Measurements from ENCODE around the gene CYP21A2.
"Not testable (repeated sequence)": the region's sequence is repeated elsewhere in the genome, so short reads cannot be mapped to it uniquely, and the experiment has no call there.

Gene CYP21A2

GRCh38 chr6:32035283-32036013, 2.8 kb upstream of the CYP21A2 start:
- not testable (repeated sequence) for DNase-seq

- not testable (repeated sequence) for DNase-seq
Measured at GRCh38 chr6:32037136-32037535, 1.1 kb upstream of the CYP21A2 start.

- not testable (repeated sequence) for DNase-seq
Measured at GRCh38 chr6:32038878-32039277, 663 bp downstream of the CYP21A2 start.

- not testable (repeated sequence) for DNase-seq
Measured at GRCh38 chr6:32039321-32040274, 1.4 kb downstream of the CYP21A2 start.

- not testable (repeated sequence) for DNase-seq
Measured at GRCh38 chr6:32040299-32041049, 2.3 kb downstream of the CYP21A2 start.

- not testable (repeated sequence) for DNase-seq
Measured at GRCh38 chr6:32041050-32041321, 2.8 kb downstream of the CYP21A2 start.

GRCh38 chr6:32041385-32041784, 3.2 kb downstream of the CYP21A2 start:
- DNase-seq, result not testable (repeated sequence)

GRCh38 chr6:32042276-32042675, 4.1 kb downstream of the CYP21A2 start:
- not testable (repeated sequence) for DNase-seq

GRCh38 chr6:32043589-32044380, 5.6 kb downstream of the CYP21A2 start:
- not testable (repeated sequence) for DNase-seq

GRCh38 chr6:32044916-32045315, 6.7 kb downstream of the CYP21A2 start:
- DNase-seq, result not testable (repeated sequence)

GRCh38 chr6:32045811-32046449, 7.7 kb downstream of the CYP21A2 start:
- DNase-seq, result no peak

- DNase-seq, result no peak
Measured at GRCh38 chr6:32046450-32047083, 8.4 kb downstream of the CYP21A2 start.

- DNase-seq, result no peak
Measured at GRCh38 chr6:32047084-32047478, 8.9 kb downstream of the CYP21A2 start.

- no peak for DNase-seq
Measured at GRCh38 chr6:32047539-32047854, 9.3 kb downstream of the CYP21A2 start.

- peak; percentile 85 for DNase-seq
Measured at GRCh38 chr6:32047855-32048766, 9.9 kb downstream of the CYP21A2 start.

- not testable (repeated sequence) for DNase-seq
Measured at GRCh38 chr6:32049149-32049548, 10.9 kb downstream of the CYP21A2 start.

GRCh38 chr6:32049736-32050135, 11.5 kb downstream of the CYP21A2 start:
- DNase-seq, result not testable (repeated sequence)

GRCh38 chr6:32050562-32050961, 12.3 kb downstream of the CYP21A2 start:
- DNase-seq, result no peak

- DNase-seq, result not testable (repeated sequence)
Measured at GRCh38 chr6:32052626-32053025, 14.4 kb downstream of the CYP21A2 start.

- DNase-seq, result not testable (repeated sequence)
Measured at GRCh38 chr6:32053314-32053713, 15.1 kb downstream of the CYP21A2 start.
